NCI-H1048 (cell line): ENCODE measurements around the gene PRICKLE4.

Source experiments
- DNase-seq: peaks from one replicate; lab custom pipeline; 2025; lab: John Stamatoyannopoulos, UW

PRICKLE4 gene

DNA sequence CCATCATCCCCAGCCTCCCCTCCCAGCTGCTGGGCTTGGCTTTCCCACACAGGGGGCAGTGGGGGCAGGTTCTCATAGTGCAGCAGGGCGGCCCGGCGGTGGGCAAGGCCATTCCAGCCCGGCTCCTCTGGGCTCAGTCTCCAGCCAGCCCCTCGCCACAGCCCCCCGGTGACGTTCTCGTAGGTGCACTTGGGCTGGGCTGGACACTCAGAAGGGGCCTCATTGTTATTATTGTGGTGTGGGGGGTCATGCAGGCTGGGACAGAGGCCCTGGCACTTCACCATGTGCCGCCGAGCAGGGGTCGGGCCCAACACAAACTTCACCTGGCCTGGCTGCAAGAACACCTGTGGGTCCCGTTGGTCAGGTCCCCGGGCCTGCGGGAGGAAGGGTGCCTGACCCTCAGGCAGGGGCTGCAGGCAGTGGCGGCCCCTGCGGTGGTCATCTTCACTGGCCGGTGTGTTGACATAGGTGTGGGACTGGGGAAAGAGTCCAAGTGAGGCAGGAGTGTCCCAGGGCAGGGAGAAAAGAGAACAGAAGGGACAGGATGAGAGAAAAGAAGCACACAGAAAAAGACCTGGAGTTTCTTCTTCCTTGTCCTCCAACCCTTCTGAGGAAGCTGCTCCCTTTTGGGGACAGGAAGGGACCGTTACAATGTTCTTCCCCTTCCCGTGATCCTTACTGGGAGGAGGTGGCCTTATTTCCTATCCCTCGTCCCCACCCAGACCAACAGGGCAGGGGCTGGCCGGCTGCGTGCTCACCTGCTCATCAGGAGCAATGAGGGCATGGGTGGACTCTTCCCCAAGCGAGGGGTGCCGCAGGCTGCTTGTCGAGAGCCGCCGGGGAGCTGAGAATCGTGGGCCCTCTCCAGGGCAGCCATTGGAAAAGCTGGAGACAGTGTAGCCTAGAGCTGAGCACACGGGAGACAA, 9.3 kb upstream of the PRICKLE4 start:
- no peak for DNase-seq

DNA sequence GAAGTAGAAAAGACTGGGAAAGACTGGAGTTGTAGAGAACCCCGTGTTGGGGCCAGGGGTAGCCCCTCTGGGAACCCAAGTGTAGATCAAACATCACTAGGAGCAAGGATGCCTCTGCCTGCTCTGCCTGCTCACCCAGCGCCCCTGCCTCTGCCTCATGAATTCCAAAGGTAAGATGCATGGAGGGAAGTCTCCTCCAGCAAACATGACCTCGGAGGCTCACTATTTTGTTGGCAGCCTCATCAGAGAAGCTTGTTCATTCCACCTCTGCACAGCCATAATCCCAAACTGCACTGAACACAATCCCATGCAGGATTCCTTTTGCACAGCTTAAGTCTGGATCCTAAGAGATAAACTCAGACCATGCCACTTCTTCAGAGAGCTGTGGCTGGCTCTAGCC, 5.7 kb upstream of the PRICKLE4 start:
- DNase-seq, result no peak

DNA sequence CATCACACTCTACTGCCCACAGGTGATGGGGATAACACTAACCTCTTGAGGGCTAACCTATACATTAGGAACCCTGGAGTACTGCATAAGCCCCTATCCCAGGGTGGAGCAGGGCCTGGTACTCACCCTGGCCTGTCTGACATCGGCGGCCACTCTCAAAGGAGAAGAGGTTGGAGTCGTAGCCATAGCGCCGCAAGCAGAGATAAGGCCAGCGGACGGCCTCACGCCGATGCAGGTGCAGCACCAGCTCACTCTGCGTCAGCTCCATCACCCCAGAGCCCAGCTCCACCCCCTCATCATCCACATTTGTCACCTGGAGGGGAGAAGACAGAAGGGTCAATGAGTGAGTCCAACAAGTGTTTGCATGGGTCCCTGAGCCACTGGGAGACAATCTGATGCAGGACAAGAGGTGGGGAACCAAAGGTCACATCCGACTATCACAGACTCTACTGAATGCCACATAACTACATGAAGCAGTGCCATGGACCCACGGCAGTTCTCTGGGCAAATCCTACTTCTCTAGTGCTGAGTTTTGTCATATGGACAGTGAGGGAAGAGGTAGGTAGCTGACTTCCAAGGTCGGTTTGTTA, 5.2 kb upstream of the PRICKLE4 start:
- DNase-seq, result no peak

DNA sequence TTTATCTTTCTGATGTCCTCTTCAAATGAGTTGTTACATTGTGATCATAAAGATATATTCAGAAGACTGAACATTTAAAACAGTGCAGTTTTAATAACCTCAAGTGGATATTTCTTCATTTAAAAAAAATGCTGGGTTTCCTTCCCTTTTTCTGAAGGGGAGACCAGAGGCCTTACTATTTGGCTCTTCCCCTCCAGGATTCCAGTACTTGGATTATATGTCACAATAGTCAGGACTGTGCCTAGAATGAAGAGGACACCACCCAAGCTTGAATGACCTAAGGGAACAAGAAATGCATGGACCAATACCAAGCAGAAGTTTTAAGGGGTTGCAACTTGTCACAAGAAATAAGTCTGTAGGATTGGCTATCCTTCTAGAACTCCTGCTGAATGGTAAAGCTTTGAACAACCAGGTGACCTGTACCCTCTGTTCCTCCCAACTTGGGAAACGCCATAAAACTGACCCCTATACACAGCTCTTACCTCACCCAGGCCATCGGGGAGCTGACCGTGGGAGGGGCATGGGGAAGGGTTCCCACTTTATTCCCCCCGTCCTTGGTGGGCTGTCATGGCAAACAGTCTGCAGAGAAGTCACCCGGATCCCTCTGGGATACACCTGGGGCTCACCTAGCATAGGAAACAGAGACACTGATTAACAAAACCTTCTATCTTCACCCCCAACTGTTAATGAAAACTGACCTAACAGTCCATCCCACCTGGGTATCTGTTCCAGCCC, 2.9 kb upstream of the PRICKLE4 start:
- DNase-seq, result no peak

DNA sequence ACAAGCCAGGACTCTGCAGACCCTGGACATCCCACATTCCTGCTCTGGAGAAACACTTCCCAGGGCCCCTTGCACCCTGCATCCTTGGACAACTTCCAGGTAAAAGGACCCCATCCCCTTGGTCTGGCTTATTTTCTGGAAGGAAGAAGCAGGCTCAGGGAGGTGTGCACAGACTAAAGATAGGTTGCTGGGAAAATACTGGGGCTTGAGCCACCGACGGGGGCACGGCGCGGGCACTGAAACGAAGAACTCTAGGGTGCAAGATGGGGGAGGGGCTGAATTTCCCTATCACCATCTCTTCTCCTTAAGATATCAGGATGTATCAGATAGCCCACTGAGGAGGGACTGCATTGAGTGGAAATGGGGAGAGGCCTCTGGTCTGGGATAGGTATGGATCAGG, 1.7 kb upstream of the PRICKLE4 start:
- DNase-seq, result no peak

DNA sequence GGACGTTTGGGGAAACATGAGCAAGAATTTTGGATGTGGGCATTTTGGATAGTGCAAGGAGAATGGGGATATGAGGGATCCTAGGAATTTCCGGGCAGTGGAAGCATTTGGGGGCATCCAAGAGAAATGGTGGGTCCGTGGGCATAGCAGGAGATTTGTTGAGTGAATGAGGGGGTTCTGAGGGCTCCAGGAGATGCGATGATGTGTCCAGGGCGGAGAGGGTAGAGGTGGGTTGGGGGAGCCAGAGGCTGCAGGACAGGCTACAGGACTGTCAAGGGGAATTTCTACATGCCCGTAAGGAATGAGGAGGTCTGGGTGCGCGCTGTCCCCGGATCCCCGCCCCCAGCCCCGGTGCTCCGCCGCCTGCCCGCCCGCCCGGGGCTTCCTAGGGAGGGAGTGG, 1.2 kb upstream of the PRICKLE4 start:
- no peak for DNase-seq

DNA sequence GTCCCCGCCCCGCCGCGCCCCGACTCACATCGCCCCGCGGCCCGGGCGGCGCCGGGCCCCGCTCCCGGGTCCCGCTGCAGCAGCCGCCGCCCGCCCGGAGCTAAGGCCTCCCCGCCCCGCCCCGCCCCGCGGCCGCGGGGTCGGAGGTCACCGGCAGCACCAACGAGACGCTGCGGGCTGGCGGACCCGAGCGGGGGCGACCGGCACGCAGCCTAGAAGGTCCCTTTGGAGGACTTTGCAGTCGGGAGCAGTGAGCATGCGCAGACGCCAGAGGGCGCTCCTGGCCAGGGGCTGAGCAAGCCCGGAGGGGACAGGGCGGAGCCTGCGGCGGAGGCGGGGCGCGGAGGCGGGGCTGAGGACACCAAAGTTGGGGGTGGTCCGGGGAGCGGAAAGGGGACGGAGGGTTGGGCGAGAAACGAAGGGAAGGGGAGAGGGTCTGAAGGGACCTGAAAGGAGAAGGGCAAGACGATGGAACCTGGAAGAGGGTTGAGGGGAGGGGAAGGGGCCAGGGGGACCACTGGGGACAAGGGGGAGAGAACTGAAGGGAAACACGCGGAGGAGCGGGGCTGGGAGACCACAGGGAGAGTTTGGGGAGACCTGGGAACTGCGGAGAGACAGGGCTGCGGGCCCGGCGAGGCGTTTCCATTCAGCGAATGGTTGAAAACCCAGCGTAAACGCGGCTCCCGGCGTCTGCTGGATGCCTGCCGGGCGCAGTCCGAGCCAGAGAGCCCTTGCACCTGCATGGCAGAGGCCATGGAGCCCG, 613 bp upstream of the PRICKLE4 start, which contains the start of gene FRS3:
Gene FRS3, minus strand, starts transcription at position 113 of the 763 bp plus-strand sequence. CDS start 2,913 bp downstream, outside the sequence.
- DNase-seq, result peak; percentile 62

DNA sequence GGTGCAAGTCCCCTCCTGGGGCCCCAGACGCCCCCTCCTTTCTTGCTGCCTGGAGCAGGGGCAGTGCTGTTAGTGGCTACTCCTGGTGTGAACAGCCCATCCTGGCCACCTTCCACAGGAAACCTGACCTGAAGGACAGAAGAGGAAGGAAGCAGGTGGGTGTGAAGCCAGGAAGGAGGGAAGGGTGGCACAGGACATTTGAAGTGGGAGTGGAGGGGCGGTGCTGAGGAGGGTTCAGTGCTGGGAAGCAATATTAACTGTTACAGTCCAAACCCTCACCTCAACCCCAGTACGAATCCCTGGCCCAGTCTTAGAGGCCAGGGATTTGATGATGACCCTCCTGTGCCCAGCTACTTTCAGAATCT, 766 bp downstream of the PRICKLE4 start:
- DNase-seq, result no peak

DNA sequence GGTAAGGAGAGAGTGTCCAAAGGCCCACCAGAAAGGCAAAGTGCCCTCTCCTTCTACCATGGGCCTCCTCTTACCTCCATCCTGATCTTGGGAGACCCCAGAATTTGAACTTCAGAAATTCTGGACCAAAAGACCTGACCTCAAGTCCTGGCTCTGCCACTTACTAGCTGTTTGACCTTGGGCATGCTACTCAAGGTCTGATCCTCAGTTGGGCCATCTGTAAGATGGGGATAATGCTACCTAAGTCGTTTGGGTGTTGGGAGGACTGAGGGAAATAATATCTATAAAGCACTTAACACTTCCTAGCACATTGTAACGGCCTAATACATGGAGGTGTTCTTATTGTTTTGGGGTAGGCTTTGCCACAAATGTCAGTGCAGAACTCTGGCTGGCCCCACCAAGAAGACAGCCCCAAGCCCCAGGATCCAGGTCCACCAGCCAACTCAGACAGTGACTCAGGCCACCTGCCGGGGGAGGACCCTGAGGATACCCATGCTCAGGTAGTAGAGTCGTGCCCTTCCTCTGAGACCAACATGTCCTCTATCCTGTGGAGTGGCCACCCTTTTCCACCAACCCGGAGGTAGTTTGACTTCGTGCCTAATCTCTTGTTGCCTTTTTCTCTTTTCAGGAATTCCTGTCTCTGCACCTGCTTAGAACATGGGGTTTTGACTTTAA, 2.7 kb downstream of the PRICKLE4 start:
- DNase-seq, result no peak

DNA sequence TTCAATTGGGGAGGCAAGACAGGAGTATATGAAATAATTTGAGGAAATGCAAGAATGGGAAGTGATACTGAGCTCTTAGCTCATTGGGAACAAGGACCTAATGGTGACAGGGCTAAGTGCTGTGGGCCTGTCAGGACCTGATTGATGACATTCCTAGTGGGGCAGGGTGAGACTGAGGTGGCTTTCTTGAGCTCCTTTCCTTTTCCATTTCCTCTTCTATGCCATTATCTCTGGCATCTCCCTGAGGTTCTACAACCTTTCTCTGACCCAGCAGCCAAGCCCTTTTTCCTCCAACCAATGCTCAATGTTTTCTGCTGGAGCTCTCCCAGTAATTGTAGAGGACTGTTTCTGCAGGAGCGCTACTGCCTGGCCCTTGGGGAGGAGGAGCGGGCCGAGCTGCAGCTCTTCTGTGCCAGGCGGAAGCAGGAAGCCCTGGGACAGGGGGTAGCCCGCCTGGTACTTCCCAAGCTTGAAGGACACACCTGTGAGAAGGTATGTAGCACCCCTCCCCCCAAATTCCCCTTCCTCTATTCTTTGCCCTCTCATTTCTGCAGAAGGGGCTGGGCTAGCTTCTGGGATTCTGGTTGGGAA, 4.1 kb downstream of the PRICKLE4 start:
- no peak for DNase-seq

DNA sequence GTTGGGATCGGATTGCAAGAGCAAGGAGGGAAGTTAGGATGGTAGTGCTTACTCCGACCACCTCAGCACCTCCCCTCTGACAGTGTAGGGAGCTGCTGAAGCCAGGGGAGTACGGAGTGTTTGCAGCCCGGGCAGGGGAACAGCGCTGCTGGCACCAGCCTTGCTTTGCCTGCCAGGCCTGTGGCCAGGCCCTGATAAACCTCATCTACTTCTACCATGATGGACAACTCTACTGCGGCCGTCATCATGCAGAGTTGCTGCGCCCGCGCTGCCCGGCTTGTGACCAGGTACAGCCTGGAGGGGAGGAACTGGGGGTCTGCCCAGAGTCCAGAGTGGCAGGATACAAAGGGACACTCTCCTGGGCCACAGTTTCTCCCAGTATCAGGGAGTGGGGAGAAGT, 4.7 kb downstream of the PRICKLE4 start:
- DNase-seq, result no peak

DNA sequence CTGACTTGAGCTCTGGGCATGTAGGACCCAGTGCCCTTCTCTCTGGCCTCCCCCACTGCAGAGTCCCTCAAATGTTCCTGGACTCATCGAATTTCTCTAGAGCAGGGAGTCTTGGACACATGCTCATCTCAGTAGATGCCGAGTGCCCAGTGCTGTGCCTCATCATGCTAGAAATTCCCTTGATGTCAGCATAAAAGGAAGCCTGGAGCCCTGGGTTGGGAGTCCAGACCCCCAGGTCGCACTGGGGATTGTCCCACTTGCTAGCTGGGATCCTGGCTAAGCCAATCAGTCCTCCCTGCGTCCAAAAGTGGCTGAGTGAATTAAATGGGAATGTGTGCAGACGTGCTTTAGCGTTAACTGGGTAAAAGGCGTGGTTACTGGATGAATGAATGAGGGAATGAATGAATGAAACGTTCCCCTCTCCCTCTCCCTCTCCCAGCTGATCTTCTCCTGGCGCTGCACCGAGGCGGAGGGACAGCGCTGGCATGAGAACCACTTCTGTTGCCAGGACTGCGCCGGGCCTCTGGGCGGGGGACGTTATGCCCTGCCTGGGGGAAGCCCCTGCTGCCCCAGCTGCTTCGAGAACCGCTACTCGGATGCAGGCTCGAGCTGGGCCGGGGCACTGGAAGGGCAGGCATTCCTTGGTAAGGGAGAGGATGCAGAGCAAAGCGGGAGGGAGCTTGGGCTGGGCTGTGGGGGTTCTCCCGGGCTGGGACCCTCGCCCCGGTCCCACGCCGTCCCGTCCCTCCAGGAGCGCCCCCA, 5.3 kb downstream of the PRICKLE4 start:
- no peak for DNase-seq

DNA sequence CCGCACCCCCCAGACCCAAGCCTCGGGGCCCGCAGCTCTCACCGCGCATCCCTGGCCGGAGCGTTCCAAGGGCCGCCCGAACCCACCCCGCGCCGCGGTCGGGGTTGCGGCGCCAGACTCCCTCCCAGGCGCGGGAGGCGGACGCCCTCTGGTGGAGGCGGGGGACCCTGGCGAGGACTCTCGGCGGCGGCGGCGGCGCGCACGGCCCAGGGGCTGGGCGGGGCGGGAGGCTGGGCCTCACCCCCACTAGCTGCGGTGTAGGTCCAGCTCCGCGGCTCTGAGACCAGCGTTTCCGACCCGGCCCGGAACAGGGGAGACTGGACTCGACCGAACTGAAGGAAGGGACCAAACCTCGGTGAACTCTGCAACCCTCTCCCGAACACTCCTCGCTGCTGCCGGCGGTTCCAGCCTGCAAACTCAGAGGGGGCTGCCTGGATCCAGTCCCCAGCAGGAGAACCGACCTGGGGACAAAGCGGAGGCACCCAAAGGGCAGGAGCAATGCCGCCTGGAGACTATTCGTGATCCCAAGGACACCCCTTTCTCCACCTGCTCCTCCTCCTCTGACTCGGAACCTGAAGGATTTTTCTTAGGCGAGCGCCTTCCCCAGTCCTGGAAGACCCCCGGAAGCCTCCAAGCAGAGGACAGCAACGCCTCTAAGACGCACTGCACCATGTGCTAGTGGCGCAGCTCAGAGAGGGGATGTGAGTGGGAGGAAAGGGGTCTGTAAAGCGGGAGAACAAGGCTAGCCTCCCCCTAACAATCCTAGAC, 6.1 kb downstream of the PRICKLE4 start:
- DNase-seq, result peak; percentile 47

DNA sequence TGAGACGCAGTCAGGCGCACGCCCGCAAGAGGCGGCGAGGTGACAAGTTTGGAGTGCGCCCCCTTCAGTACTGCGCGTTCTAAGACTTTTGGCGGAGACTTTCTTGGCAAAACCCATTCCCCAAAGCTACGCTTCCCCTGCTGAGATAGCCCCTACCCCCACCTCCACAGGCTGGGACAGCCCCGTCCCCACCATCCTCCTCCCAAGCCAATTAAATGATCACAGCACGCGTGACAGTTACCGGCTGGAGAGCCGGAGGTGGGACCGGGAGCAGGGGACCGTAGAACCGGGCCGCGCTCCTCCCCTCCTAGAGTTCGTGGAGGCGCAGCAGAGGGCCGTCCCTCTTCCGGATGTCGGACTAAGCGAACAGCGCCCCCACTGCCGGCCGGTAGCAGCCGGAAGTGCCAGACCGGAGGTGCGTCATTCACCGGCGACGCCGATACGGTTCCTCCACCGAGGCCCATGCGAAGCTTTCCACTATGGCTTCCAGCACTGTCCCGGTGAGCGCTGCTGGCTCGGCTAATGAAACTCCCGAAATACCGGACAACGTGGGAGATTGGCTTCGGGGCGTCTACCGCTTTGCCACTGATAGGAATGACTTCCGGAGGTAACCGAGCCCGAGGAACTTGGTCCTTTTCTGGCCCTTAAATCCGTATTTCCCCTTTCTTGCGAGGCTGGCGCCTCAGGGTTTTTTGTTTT, 6.8 kb downstream of the PRICKLE4 start, which contains the start of gene TOMM6:
Gene TOMM6, plus strand, starts transcription at position 476 of the 699 bp plus-strand sequence. Its CDS starts 4 bp downstream, at position 480.
- peak; percentile 87 for DNase-seq

DNA sequence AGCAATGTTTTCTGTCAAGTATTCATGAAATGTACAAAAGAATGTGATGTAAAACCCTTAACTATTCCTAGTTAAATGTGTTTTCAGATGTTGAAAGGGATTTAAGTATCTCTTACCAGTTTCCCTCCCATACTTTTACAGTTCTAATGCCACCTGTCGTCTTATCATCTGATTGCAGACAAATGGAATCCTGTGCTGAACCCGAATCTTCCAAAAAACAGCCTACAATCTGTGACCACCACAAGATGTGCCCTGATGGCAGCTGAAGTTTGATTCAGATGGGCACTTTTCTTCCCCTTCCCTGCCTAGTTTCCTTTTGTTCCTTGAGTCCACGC, 8.8 kb downstream of the PRICKLE4 start:
- DNase-seq, result no peak

DNA sequence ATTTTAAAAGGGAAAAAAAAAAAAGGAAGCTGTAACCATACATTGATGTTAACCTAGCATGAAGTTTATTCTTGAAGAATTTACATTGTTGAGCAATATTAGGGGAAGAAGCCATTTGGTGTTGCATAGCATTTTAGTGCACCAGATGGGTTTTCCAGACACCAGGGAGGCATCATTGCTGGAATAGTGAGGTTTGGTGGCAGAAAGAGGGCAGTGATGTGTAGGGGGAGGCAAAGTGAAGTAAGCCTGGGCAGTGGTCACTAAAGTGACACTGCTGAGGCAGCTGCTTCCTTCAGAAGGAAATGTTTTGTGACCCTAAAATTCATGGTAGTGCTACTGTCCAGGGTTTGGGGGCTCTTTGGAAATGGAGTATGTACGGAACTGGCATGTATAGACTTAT, 9.5 kb downstream of the PRICKLE4 start:
- DNase-seq, result no peak

DNA sequence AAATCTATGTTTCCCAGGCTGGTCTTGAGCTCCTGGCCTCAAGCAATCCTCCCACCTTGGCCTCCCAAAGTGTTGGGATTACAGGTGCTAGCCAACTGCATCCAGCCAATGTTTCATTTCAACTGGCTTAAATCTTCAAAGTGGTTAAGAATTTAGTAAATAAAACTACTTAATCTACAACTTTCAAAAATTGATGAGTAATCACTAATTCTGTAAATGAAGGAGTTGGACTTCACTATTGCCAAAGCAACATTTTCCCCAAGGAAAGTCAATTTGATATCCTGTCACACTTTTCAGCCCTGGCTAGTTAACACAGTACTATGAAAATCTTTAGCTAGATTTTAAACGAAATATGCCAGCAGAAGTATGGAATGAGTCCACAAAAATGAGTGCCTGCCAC, 10.7 kb downstream of the PRICKLE4 start:
- DNase-seq, result no peak

DNA sequence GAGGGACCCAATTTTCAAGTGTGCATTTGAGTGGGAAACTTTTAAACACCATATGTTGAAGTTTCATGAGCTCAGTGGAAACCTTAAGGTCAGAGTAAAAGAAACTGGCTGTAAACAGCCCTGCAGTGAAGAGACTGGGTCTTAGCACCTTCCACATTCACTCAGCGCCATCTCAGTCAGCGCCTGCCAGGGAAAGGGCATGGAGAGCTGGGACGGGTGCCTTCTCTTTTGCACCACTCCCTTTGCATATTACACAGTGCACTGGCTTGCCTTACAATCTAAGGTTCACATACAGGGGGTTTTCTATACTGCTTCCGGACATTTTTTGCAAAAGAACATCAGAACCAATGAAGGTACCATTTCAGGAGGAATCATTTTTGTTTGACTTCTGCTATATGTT, 11.4 kb downstream of the PRICKLE4 start:
- no peak for DNase-seq

DNA sequence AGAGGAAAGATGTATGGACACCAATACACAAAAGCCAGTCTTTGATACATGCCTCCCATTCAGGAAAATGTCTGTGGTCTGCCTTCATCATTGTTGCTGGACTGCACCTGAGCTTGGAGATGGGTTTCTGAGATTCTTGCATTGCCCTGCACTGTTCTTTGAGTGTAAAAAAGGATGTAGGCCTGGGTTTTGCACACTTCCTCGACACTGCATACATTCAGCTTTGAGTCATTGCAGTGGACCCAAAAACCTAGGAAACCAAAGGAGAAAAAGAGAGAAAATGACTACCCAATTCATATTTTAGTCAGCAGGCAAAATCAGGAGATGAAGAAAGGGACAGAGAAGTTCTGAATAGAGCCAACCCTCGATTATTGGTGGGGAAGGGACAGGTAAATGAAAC, 15.9 kb downstream of the PRICKLE4 start:
- DNase-seq, result no peak
